Calu3 (cell line): ENCODE results near the gene ADGRD1. TPM values are rescaled to one million over a fixed set of nuclear protein-coding genes. Genes with fewer than 3 reads are reported as not detected.
A peak's percentile ranks its signal among the peaks of the same experiment; 100 is the strongest.

ENCODE experiments used
- BruUV-seq: library from RNA; stranded (reverse); fragments of 400-500 nt; replicated peaks from 2 replicates; lab custom pipeline; 2021; lab: Mats Ljungman, UMichigan
- CTCF ChIA-PET: fragments of 300-600 bp; sonication (Branson Sonifier 250); formaldehyde crosslinking; loops from one replicate; lab custom pipeline; 2022; ENCODE audit warnings: antibody characterized with exemption; lab: Charles Lee
- DNase-seq: peaks from one replicate; pipeline ENCODE4 v3.0.0; 2022
- H3K27ac Mint-ChIP-seq: one replicate; pipeline ENCODE4 v1.8.0; 2022; ENCODE audit warnings: mixed read lengths; ENCODE audit not compliant: unreplicated experiment
- H3K27me3 Mint-ChIP-seq: one replicate; pipeline ENCODE4 v1.8.0; 2022; ENCODE audit warnings: mixed read lengths; ENCODE audit not compliant: unreplicated experiment
- H3K36me3 Mint-ChIP-seq: one replicate; pipeline ENCODE4 v1.8.0; 2022; ENCODE audit warnings: mild to moderate bottlenecking, moderate library complexity, mixed read lengths; ENCODE audit not compliant: insufficient read depth, unreplicated experiment
- H3K4me1 Mint-ChIP-seq: one replicate; pipeline ENCODE4 v1.8.0; 2022; ENCODE audit warnings: mild to moderate bottlenecking, low read depth, mixed read lengths; ENCODE audit not compliant: unreplicated experiment
- H3K4me3 Mint-ChIP-seq: one replicate; pipeline ENCODE4 v1.8.0; 2022; ENCODE audit warnings: mild to moderate bottlenecking, low read depth, moderate library complexity, mixed read lengths; ENCODE audit not compliant: unreplicated experiment
- H3K9me3 Mint-ChIP-seq: one replicate; pipeline ENCODE4 v1.8.0; 2022; ENCODE audit warnings: low read depth, mixed read lengths; ENCODE audit not compliant: unreplicated experiment
- intact Hi-C: fragments of 100-400 bp; cut with micrococcal nuclease; formaldehyde crosslinking; loops from one replicate; pipeline ENCODE4 v1.10.0; 2022; ENCODE audit not compliant: unreplicated experiment
- total RNA-seq: library from RNA; stranded (reverse); gene quantifications from 2 replicates; pipeline ENCODE4 v1.2.3, GENCODE V29; 2022
- TF ChIP-seq, protein P1 (sequence below): fragments of 200-600 bp; IDR thresholded peaks from one replicate; pipeline ENCODE4 v1.8.0; 2022; ENCODE audit warnings: antibody characterized with exemption; ENCODE audit not compliant: unreplicated experiment

Gene ADGRD1
- total RNA-seq, 1 experiment from 2014 or later = not detected

- no TSS peak for BruUV-seq
- no peak overlapping the region for H3K27ac Mint-ChIP-seq
- H3K4me3 Mint-ChIP-seq = no peak overlapping the region
- CTCF ChIA-PET = interaction anchor here (1.1 to 3.1 kb wide), 4 partner anchors 8 to 352 kb away, joined by 3 to 30 read pairs (median 4); no protein-coding TSS in a partner anchor
- TF ChIP-seq, protein P1, sequence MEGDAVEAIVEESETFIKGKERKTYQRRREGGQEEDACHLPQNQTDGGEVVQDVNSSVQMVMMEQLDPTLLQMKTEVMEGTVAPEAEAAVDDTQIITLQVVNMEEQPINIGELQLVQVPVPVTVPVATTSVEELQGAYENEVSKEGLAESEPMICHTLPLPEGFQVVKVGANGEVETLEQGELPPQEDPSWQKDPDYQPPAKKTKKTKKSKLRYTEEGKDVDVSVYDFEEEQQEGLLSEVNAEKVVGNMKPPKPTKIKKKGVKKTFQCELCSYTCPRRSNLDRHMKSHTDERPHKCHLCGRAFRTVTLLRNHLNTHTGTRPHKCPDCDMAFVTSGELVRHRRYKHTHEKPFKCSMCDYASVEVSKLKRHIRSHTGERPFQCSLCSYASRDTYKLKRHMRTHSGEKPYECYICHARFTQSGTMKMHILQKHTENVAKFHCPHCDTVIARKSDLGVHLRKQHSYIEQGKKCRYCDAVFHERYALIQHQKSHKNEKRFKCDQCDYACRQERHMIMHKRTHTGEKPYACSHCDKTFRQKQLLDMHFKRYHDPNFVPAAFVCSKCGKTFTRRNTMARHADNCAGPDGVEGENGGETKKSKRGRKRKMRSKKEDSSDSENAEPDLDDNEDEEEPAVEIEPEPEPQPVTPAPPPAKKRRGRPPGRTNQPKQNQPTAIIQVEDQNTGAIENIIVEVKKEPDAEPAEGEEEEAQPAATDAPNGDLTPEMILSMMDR = no peak
- no peaks in the 10 kb centered on the region for H3K9me3 Mint-ChIP-seq
- no peaks in the 10 kb centered on the region for H3K36me3 Mint-ChIP-seq
- H3K4me1 Mint-ChIP-seq = no peaks in the 10 kb centered on the region
- peaks cover 22% of the 10 kb centered on the region for H3K27me3 Mint-ChIP-seq
- intact Hi-C loops = loop anchor here (10.0 kb wide), 1 partner anchor 732 kb away; no protein-coding TSS in a partner anchor
- no peak for DNase-seq
Measured at GRCh38 chr12:131102991-131103668, 149.4 kb downstream of the ADGRD1 start.

DNA sequence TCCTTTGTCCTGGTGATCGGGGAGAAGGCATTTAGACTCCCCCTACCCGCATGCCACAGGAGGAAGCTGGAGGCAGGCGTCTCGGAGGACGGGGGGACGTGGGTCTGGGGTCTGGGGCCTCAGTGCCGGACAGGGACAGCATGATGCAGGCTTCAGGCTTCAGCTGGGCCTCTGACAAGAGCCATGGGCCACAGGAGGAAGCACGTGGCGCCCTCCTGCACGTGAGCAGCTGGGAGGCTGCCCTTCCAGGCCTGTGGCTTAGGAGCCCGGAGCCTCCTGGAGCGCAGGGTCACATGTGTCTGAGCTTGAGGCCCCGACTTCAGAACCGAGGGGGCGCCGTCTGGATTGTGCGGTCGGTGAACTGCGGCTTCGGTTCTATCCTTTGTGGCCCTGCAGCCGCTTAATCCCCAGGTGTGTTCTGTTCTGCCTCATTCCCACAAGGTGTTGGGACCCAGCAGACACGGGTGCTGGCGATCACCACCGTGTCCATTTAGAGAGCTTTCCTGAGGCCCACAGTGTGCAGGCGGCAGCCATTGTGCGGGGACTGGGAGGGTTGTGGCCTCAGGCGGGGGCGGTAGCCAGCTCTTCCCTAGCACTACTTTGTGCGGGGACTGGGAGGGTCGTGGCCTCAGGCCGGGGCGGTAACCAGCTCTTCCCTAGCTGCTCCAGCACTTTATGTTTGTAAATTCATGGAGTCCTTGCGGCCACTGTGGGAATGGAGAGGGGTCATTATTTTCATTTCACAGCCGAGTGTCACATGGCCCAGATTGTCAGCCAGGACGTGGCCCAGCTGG, 150.2 kb downstream of the ADGRD1 start:
- H3K27me3 Mint-ChIP-seq = peaks cover 29% of the 10 kb centered on the region
- no peak overlapping the region for H3K27ac Mint-ChIP-seq
- no peak overlapping the region for H3K4me3 Mint-ChIP-seq
- CTCF ChIA-PET = interaction anchor here (0.6 to 3.1 kb wide), 12 partner anchors 9 to 727 kb away, joined by 3 to 30 read pairs (median 4); no protein-coding TSS in a partner anchor
- DNase-seq = no peak
- BruUV-seq = no TSS peak
- intact Hi-C loops = loop anchor here (1.0 to 10.0 kb wide), 2 partner anchors 350 to 731 kb away; no protein-coding TSS in a partner anchor
- TF ChIP-seq, protein P1 = no peak
- H3K36me3 Mint-ChIP-seq = no peaks in the 10 kb centered on the region
- H3K9me3 Mint-ChIP-seq = no peaks in the 10 kb centered on the region
- H3K4me1 Mint-ChIP-seq = no peaks in the 10 kb centered on the region

DNA sequence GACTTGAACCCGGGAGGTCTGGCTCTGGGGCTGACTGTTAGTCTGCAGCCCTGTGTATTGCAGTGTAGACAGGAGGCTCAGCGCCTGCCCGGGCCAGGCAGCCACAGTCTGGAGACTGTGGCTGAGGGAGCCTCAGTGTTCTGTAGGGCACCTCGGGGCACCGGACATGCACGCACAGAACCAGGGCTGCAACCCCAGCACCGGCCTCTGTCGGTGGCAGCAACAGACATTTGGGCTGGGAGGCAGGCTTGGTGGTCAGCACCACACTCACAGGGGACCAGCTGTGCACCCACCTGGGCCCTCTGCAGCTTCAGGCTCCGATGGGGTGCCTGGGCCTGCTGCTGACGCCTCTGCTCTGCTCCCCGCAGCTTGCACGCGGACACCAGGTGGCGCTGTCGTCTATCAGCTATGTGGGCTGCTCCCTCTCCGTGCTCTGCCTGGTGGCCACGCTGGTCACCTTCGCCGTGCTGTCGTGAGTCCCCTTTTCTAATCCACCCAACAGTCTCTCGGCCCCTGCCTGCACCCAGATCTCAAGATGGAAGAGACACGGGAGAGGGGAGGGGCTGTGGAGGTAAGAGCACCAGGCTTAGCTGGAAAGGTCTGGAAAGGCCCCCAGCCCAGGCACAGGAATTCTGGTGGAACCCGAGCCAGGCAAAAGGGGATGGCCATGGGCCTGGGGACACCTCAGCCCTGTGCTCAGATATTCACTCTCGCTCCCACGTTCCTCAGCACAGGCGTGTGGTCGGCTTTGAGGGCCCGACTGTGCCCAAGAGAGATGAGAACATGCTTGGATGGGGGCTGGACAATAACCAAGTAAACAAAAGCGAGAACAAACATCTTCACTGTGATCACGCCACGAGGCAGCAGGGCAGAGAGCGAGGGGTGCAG, 151.0 kb downstream of the ADGRD1 start:
- Mint-ChIP-seq H3K27ac (no peak overlapping the region), H3K36me3 (no peaks in the 10 kb centered on the region), H3K9me3 (no peaks in the 10 kb centered on the region), H3K4me1 (no peaks in the 10 kb centered on the region), H3K27me3 (peaks cover 37% of the 10 kb centered on the region), H3K4me3 (no peak overlapping the region)
- no TSS peak for BruUV-seq
- intact Hi-C loops = loop anchor here (1.0 to 10.0 kb wide), 2 partner anchors 350 to 730 kb away; no protein-coding TSS in a partner anchor
- CTCF ChIA-PET = interaction anchor here (0.6 to 3.1 kb wide), 11 partner anchors 10 to 726 kb away, joined by 3 to 30 read pairs (median 5); no protein-coding TSS in a partner anchor
- DNase-seq = peak; percentile 94
- TF ChIP-seq, protein P1 = peak; percentile 92

GRCh38 chr12:131105351-131105735, 151.6 kb downstream of the ADGRD1 start:
- no TSS peak for BruUV-seq
- Mint-ChIP-seq H3K36me3 (no peaks in the 10 kb centered on the region), H3K4me3 (no peak overlapping the region), H3K4me1 (no peaks in the 10 kb centered on the region), H3K9me3 (no peaks in the 10 kb centered on the region), H3K27me3 (peaks cover 38% of the 10 kb centered on the region), H3K27ac (no peak overlapping the region)
- intact Hi-C loops = loop anchor here (10.0 kb wide), 1 partner anchor 729 kb away; no protein-coding TSS in a partner anchor
- CTCF ChIA-PET = interaction anchor here (1.0 to 3.1 kb wide), 7 partner anchors 11 to 725 kb away, joined by 3 to 30 read pairs (median 8); no protein-coding TSS in a partner anchor
- DNase-seq = no peak
- TF ChIP-seq, protein P1 = no peak
